Measurements from ENCODE around the gene RBM47.

- TF ChIP-seq CTCF (conservative IDR thresholded peaks at IDR 0.05 in 1 of 2, IDR thresholded peaks at IDR 0.05 in 1 of 2; ENCODE audit: low read depth in 1 of 2, low read length in 2 of 2) (no peak), EZH2 (IDR thresholded peaks at IDR 0.05; ENCODE audit: low read length, missing control alignments) (no peak)
These were observed 254.6 kb downstream of the RBM47 start for GRCh38 chr4:40375095-40375494.
